K562 (cell line): ENCODE measurements around the gene ABCA7. TPM values are rescaled to one million over a fixed set of nuclear protein-coding genes. Genes with fewer than 3 reads are reported as not detected.

Experiments used
- ARID2 ChIP-seq: fragments of 450-650 bp; IDR thresholded peaks from 2 replicates; pipeline ENCODE4 v1.6.1; 2017; ENCODE audit warnings: antibody characterized with exemption, mild to moderate bottlenecking
- CHD4 ChIP-seq: fragments of 200-600 bp; sonication (generic); IDR thresholded peaks from 3 replicates; pipeline ENCODE4 v1.6.1; 2012; ENCODE audit warnings: low read depth, mild to moderate bottlenecking, mixed read lengths, low read length, inconsistent platforms; ENCODE audit not compliant: insufficient read depth, insufficient replicate concordance, poor library complexity, severe bottlenecking
- CTCFL ChIP-seq: IDR thresholded peaks from 2 replicates; pipeline ENCODE4 v1.6.1; 2011; ENCODE audit warnings: borderline replicate concordance, low read depth, mild to moderate bottlenecking, moderate library complexity, low read length; ENCODE audit not compliant: insufficient read depth, poor library complexity, severe bottlenecking
- MLLT1 ChIP-seq, 2 experiments: fragments of 450-650 bp; IDR thresholded peaks; 2 replicates each; pipeline ENCODE4 v1.6.1; 2016
- MXI1 ChIP-seq: IDR thresholded peaks from 2 replicates; pipeline ENCODE4 v1.6.1; 2011; ENCODE audit warnings: low read depth, mild to moderate bottlenecking, improper control_type of control experiment, low read length
- NEUROD1 ChIP-seq: fragments of 150-350 bp; IDR thresholded peaks from 2 replicates; pipeline ENCODE4 v1.6.1; 2014; ENCODE audit warnings: borderline replicate concordance, low read length, low read depth; ENCODE audit not compliant: partially characterized antibody
- PTBP1 ChIP-seq: fragments of 200-400 bp; formaldehyde crosslinking; IDR thresholded peaks from 2 replicates; pipeline ENCODE4 v1.6.1; 2017; ENCODE audit warnings: low read depth, low read length
- RBFOX2 ChIP-seq: fragments of 200-400 bp; formaldehyde crosslinking; IDR thresholded peaks from 2 replicates; pipeline ENCODE4 v1.6.1; 2017; ENCODE audit warnings: low read depth, mild to moderate bottlenecking, low read length, moderate library complexity
- RHOXF2B ChIP-seq: fragments of 250-450 bp; sonication (Bioruptor Pico); conservative IDR thresholded peaks from 2 replicates; pipeline ENCODE4 v1.5.1; 2021
- RNF2 ChIP-seq: sonication (generic); IDR thresholded peaks from 2 replicates; pipeline ENCODE4 v1.6.1; 2016
- RUNX1 ChIP-seq: sonication (generic); IDR thresholded peaks from 2 replicates; pipeline ENCODE4 v1.6.1; 2016; ENCODE audit warnings: antibody characterized with exemption, low read depth
- SUPT5H ChIP-seq: fragments of 450-650 bp; IDR thresholded peaks from 2 replicates; pipeline ENCODE4 v1.6.1; 2016
- ZFX ChIP-seq: sonication (generic); formaldehyde crosslinking; IDR thresholded peaks from 2 replicates; pipeline ENCODE4 v1.8.0; 2022; ENCODE audit warnings: mild to moderate bottlenecking, missing genetic modification reagents, moderate library complexity
- ZNF431 ChIP-seq: sonication (generic); formaldehyde crosslinking; IDR thresholded peaks from 2 replicates; pipeline ENCODE4 v1.8.0; 2022; ENCODE audit warnings: mild to moderate bottlenecking, missing genetic modification reagents
- ZNF764 ChIP-seq: fragments of 250-450 bp; sonication (Bioruptor Pico); IDR thresholded peaks from 2 replicates; pipeline ENCODE4 v1.4.0; 2020; ENCODE audit warnings: low read depth, mild to moderate bottlenecking, moderate library complexity
- ZNF780A ChIP-seq: fragments of 250-450 bp; sonication (Bioruptor Pico); IDR thresholded peaks from 2 replicates; pipeline ENCODE4 v1.5.0; 2021; ENCODE audit warnings: mild to moderate bottlenecking
- polyA plus RNA-seq, 8 experiments: library from polyadenylated mRNA; depleted of rRNA in 4 of 8; stranded (reverse) in 5 of 8; unstranded in 3 of 8; fragments of >200 nt; fragmentation: Nextera tagmentation in 2 of 8; fragmentation: Illumina TruSeq in 1 of 8; extraction: Ambion mirVana in 2 of 8; extraction: Trizol in 1 of 8; gene quantifications; 2 replicates each; pipeline versions ENCODE4 v1.2.1 to v1.2.3, GENCODE V29; 2011 to 2014; ENCODE audit warnings: inconsistent platforms in 1 of 8, missing spikeins in 1 of 8
- total RNA-seq, 7 experiments: library from RNA; depleted of rRNA in 6 of 7; stranded (reverse); fragments of >200 nt in 6 of 7; fragmentation: Illumina TruSeq in 2 of 7; extraction: Trizol in 2 of 7; gene quantifications; 2 replicates each; pipeline versions ENCODE4 v1.2.1 to v1.2.3, GENCODE V29; 2011 to 2021; ENCODE audit warnings: low replicate concordance in 1 of 7
- TF ChIP-seq, protein P1 (sequence below): sonication (generic); formaldehyde crosslinking; IDR thresholded peaks from 2 replicates; pipeline ENCODE4 v1.9.0; 2022; ENCODE audit warnings: mild to moderate bottlenecking, missing genetic modification reagents
- TF ChIP-seq, protein P2 (sequence below): sonication (generic); formaldehyde crosslinking; IDR thresholded peaks from 2 replicates; pipeline ENCODE4 v1.8.1; 2023; ENCODE audit warnings: mild to moderate bottlenecking, missing genetic modification reagents
- TF ChIP-seq, protein P3 (sequence below): sonication (generic); formaldehyde crosslinking; IDR thresholded peaks from 2 replicates; pipeline ENCODE4 v1.8.0; 2022; ENCODE audit warnings: mild to moderate bottlenecking, missing genetic modification reagents, borderline replicate concordance

ABCA7 gene
- total and polyA plus RNA-seq, 9 of the 15 experiments (the other 6 are each of a cell fraction or from before 2014, with no cell fraction given) = 2.3 to 96.1 (median 31.2) TPM

GRCh38 chr19:1113030-1113985 is 73.4 kb downstream of the ABCA7 start (continued):
- peak; percentile 75 for TF ChIP-seq CTCFL
- no peak for TF ChIP-seq RUNX1
- TF ChIP-seq RNF2 = no peak
- peak; percentile 42; the same call in 1 of the 2 replicates for TF ChIP-seq ARID2
- TF ChIP-seq MXI1 = no peak
- TF ChIP-seq MLLT1 (IDR thresholded peaks at IDR 0.05) = no peak
- TF ChIP-seq ZNF431 (CRISPR knock-in tag) = no peak
- TF ChIP-seq, protein P1, sequence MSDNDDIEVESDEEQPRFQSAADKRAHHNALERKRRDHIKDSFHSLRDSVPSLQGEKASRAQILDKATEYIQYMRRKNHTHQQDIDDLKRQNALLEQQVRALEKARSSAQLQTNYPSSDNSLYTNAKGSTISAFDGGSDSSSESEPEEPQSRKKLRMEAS (CRISPR knock-in tag) = peak; percentile 46; the same call in 1 of the 2 replicates
- no peak for TF ChIP-seq NEUROD1
- peak; percentile 8; the same call in 1 of the 2 replicates for TF ChIP-seq RBFOX2
- no peak for TF ChIP-seq ZNF780A (CRISPR knock-in tag)
- TF ChIP-seq CHD4 = no peak
- TF ChIP-seq PTBP1 = no peak
- TF ChIP-seq ZFX = peak; percentile 59
- peak; percentile 94 for TF ChIP-seq ZNF764 (CRISPR knock-in tag)
- no peak for TF ChIP-seq SUPT5H
- TF ChIP-seq, protein P2, sequence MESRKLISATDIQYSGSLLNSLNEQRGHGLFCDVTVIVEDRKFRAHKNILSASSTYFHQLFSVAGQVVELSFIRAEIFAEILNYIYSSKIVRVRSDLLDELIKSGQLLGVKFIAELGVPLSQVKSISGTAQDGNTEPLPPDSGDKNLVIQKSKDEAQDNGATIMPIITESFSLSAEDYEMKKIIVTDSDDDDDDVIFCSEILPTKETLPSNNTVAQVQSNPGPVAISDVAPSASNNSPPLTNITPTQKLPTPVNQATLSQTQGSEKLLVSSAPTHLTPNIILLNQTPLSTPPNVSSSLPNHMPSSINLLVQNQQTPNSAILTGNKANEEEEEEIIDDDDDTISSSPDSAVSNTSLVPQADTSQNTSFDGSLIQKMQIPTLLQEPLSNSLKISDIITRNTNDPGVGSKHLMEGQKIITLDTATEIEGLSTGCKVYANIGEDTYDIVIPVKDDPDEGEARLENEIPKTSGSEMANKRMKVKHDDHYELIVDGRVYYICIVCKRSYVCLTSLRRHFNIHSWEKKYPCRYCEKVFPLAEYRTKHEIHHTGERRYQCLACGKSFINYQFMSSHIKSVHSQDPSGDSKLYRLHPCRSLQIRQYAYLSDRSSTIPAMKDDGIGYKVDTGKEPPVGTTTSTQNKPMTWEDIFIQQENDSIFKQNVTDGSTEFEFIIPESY (CRISPR knock-in tag) = peak; percentile 54
- TF ChIP-seq, protein P3, sequence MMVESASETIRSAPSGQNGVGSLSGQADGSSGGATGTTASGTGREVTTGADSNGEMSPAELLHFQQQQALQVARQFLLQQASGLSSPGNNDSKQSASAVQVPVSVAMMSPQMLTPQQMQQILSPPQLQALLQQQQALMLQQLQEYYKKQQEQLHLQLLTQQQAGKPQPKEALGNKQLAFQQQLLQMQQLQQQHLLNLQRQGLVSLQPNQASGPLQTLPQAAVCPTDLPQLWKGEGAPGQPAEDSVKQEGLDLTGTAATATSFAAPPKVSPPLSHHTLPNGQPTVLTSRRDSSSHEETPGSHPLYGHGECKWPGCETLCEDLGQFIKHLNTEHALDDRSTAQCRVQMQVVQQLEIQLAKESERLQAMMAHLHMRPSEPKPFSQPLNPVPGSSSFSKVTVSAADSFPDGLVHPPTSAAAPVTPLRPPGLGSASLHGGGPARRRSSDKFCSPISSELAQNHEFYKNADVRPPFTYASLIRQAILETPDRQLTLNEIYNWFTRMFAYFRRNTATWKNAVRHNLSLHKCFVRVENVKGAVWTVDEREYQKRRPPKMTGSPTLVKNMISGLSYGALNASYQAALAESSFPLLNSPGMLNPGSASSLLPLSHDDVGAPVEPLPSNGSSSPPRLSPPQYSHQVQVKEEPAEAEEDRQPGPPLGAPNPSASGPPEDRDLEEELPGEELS (CRISPR knock-in tag) = no peak; the same call in 1 of the 2 replicates
- no peak for TF ChIP-seq RHOXF2B (CRISPR knock-in tag)
